ENCODE data around the gene CADM4.

DNA sequence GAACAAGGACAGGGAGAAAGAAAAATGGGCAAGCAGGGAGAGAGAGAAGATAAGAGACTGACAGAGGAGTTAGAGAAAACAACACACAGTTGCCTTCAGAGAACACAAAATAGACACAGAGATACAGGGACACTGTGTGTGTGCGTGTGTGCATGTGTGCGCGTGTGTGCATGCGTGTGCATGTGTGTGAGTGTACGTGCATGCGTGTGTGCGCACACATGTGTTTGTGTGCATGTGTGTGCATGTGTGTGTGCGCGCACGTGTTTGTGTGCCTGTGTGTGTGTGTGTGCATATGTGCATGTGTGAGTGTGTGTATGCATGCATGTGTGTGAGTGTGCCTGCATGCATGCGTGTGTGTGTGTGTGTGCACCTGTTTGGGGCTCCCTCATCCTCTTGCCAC is 36.3 kb upstream of the CADM4 start:
- TF ChIP-seq, protein P1, sequence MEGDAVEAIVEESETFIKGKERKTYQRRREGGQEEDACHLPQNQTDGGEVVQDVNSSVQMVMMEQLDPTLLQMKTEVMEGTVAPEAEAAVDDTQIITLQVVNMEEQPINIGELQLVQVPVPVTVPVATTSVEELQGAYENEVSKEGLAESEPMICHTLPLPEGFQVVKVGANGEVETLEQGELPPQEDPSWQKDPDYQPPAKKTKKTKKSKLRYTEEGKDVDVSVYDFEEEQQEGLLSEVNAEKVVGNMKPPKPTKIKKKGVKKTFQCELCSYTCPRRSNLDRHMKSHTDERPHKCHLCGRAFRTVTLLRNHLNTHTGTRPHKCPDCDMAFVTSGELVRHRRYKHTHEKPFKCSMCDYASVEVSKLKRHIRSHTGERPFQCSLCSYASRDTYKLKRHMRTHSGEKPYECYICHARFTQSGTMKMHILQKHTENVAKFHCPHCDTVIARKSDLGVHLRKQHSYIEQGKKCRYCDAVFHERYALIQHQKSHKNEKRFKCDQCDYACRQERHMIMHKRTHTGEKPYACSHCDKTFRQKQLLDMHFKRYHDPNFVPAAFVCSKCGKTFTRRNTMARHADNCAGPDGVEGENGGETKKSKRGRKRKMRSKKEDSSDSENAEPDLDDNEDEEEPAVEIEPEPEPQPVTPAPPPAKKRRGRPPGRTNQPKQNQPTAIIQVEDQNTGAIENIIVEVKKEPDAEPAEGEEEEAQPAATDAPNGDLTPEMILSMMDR (IDR thresholded peaks at IDR 0.05), result no peak
- TF ChIP-seq POLR2A (IDR thresholded peaks at IDR 0.05; ENCODE audit: low read depth) (no peak), POLR2AphosphoS5 (IDR thresholded peaks at IDR 0.05) (no peak)

Measured in esophagus muscularis mucosa (tissue), 3 donors.